ENCODE results near the gene MAPRE2.

The MAPRE2 gene

GRCh38 chr18:35131387-35132020 lies 90.3 kb downstream of the MAPRE2 start:
- no peaks in the 10 kb centered on the region for H3K9me3 Mint-ChIP-seq
- H3K4me1 Mint-ChIP-seq: no peaks in the 10 kb centered on the region
- H3K27me3 Mint-ChIP-seq (ENCODE audit: low read depth): no peaks in the 10 kb centered on the region
- H3K27ac Mint-ChIP-seq: no peak overlapping the region
- no peak overlapping the region for H3K4me3 Mint-ChIP-seq
- no peak for TF ChIP-seq CTCF (IDR thresholded peaks at IDR 0.05; ENCODE audit: unreplicated experiment in 3 of 3)
- H3K36me3 Mint-ChIP-seq (ENCODE audit: low read depth): peaks cover 68% of the 10 kb centered on the region

- Mint-ChIP-seq H3K27me3 (ENCODE audit: low read depth) (no peaks in the 10 kb centered on the region), H3K27ac (no peak overlapping the region), H3K9me3 (no peaks in the 10 kb centered on the region), H3K4me3 (no peak overlapping the region), H3K36me3 (ENCODE audit: low read depth) (peaks cover 65% of the 10 kb centered on the region), H3K4me1 (no peaks in the 10 kb centered on the region)
- no peak for TF ChIP-seq CTCF (IDR thresholded peaks at IDR 0.05; ENCODE audit: unreplicated experiment in 3 of 3)
Observed at GRCh38 chr18:35132021-35132902, 91.0 kb downstream of the MAPRE2 start.

- Mint-ChIP-seq H3K4me3 (no peak overlapping the region), H3K27me3 (ENCODE audit: low read depth) (no peaks in the 10 kb centered on the region), H3K9me3 (no peaks in the 10 kb centered on the region), H3K4me1 (peaks cover 4% of the 10 kb centered on the region), H3K36me3 (ENCODE audit: low read depth) (peaks cover 63% of the 10 kb centered on the region), H3K27ac (no peak overlapping the region)
- TF ChIP-seq CTCF (IDR thresholded peaks at IDR 0.05; ENCODE audit: unreplicated experiment in 3 of 3): no peak
Observed at GRCh38 chr18:35134190-35134730, 93.0 kb downstream of the MAPRE2 start.

GRCh38 chr18:35134791-35135531 lies 93.7 kb downstream of the MAPRE2 start:
- no peak for TF ChIP-seq CTCF (IDR thresholded peaks at IDR 0.05; ENCODE audit: unreplicated experiment in 3 of 3)
- Mint-ChIP-seq H3K4me3 (no peak overlapping the region), H3K4me1 (peaks cover 4% of the 10 kb centered on the region), H3K9me3 (no peaks in the 10 kb centered on the region), H3K27ac (no peak overlapping the region), H3K27me3 (ENCODE audit: low read depth) (no peaks in the 10 kb centered on the region), H3K36me3 (ENCODE audit: low read depth) (peaks cover 59% of the 10 kb centered on the region)

GRCh38 chr18:35136248-35136647 lies 95.0 kb downstream of the MAPRE2 start:
- Mint-ChIP-seq H3K36me3 (ENCODE audit: low read depth) (peaks cover 61% of the 10 kb centered on the region), H3K4me1 (peaks cover 4% of the 10 kb centered on the region), H3K27ac (no peak overlapping the region), H3K4me3 (no peak overlapping the region), H3K27me3 (ENCODE audit: low read depth) (no peaks in the 10 kb centered on the region), H3K9me3 (no peaks in the 10 kb centered on the region)
- no peak for TF ChIP-seq CTCF (IDR thresholded peaks at IDR 0.05; ENCODE audit: unreplicated experiment in 3 of 3)
